Calu3 (cell line): ENCODE results near the gene PCDH9. TPM values are rescaled to one million over a fixed set of nuclear protein-coding genes. Genes with fewer than 3 reads are reported as not detected.

Experiments used
- BruUV-seq: library from RNA; stranded (reverse); fragments of 400-500 nt; replicated peaks from 2 replicates; lab custom pipeline; 2021; lab: Mats Ljungman, UMichigan
- CTCF ChIA-PET: fragments of 300-600 bp; sonication (Branson Sonifier 250); formaldehyde crosslinking; loops from one replicate; lab custom pipeline; 2022; ENCODE audit warnings: antibody characterized with exemption; lab: Charles Lee
- DNase-seq: peaks from one replicate; pipeline ENCODE4 v3.0.0; 2022
- H3K27ac Mint-ChIP-seq: one replicate; pipeline ENCODE4 v1.8.0; 2022; ENCODE audit warnings: mixed read lengths; ENCODE audit not compliant: unreplicated experiment
- H3K27me3 Mint-ChIP-seq: one replicate; pipeline ENCODE4 v1.8.0; 2022; ENCODE audit warnings: mixed read lengths; ENCODE audit not compliant: unreplicated experiment
- H3K36me3 Mint-ChIP-seq: one replicate; pipeline ENCODE4 v1.8.0; 2022; ENCODE audit warnings: mild to moderate bottlenecking, moderate library complexity, mixed read lengths; ENCODE audit not compliant: insufficient read depth, unreplicated experiment
- H3K4me1 Mint-ChIP-seq: one replicate; pipeline ENCODE4 v1.8.0; 2022; ENCODE audit warnings: mild to moderate bottlenecking, low read depth, mixed read lengths; ENCODE audit not compliant: unreplicated experiment
- H3K4me3 Mint-ChIP-seq: one replicate; pipeline ENCODE4 v1.8.0; 2022; ENCODE audit warnings: mild to moderate bottlenecking, low read depth, moderate library complexity, mixed read lengths; ENCODE audit not compliant: unreplicated experiment
- H3K9me3 Mint-ChIP-seq: one replicate; pipeline ENCODE4 v1.8.0; 2022; ENCODE audit warnings: low read depth, mixed read lengths; ENCODE audit not compliant: unreplicated experiment
- intact Hi-C: fragments of 100-400 bp; cut with micrococcal nuclease; formaldehyde crosslinking; loops from one replicate; pipeline ENCODE4 v1.10.0; 2022; ENCODE audit not compliant: unreplicated experiment
- total RNA-seq: library from RNA; stranded (reverse); gene quantifications from 2 replicates; pipeline ENCODE4 v1.2.3, GENCODE V29; 2022
- TF ChIP-seq, protein P1 (sequence below): fragments of 200-600 bp; IDR thresholded peaks from one replicate; pipeline ENCODE4 v1.8.0; 2022; ENCODE audit warnings: antibody characterized with exemption; ENCODE audit not compliant: unreplicated experiment

PCDH9 gene
- total RNA-seq, 1 experiment from 2014 or later: 1.3 TPM

DNA sequence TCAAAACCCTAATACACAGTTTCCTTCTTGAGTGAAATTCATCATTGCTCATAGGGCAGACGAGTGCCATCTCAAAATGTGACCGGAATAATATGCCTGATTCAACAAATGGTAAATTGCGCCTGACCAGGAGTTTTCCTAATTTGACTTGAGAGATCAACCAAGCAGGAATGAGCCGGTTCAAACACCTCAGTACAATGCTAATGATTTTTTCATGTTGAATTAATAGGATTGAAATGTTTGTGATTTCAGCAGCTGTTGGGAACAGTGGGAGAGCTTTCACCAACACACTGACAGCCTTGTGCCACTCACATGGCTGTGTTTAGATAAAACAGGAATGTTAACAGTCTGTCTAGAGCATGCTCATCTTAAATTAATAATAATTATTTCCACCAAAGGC lies 484.8 kb downstream of the PCDH9 start:
- BruUV-seq: no TSS peak
- H3K36me3 Mint-ChIP-seq: no peaks in the 10 kb centered on the region
- no peak overlapping the region for H3K27ac Mint-ChIP-seq
- H3K4me3 Mint-ChIP-seq: no peak overlapping the region
- TF ChIP-seq, protein P1, sequence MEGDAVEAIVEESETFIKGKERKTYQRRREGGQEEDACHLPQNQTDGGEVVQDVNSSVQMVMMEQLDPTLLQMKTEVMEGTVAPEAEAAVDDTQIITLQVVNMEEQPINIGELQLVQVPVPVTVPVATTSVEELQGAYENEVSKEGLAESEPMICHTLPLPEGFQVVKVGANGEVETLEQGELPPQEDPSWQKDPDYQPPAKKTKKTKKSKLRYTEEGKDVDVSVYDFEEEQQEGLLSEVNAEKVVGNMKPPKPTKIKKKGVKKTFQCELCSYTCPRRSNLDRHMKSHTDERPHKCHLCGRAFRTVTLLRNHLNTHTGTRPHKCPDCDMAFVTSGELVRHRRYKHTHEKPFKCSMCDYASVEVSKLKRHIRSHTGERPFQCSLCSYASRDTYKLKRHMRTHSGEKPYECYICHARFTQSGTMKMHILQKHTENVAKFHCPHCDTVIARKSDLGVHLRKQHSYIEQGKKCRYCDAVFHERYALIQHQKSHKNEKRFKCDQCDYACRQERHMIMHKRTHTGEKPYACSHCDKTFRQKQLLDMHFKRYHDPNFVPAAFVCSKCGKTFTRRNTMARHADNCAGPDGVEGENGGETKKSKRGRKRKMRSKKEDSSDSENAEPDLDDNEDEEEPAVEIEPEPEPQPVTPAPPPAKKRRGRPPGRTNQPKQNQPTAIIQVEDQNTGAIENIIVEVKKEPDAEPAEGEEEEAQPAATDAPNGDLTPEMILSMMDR: no peak
- CTCF ChIA-PET: no interaction called here
- no peaks in the 10 kb centered on the region for H3K27me3 Mint-ChIP-seq
- intact Hi-C loops: no loop called here
- no peaks in the 10 kb centered on the region for H3K4me1 Mint-ChIP-seq
- DNase-seq: no peak
- H3K9me3 Mint-ChIP-seq: no peaks in the 10 kb centered on the region

DNA sequence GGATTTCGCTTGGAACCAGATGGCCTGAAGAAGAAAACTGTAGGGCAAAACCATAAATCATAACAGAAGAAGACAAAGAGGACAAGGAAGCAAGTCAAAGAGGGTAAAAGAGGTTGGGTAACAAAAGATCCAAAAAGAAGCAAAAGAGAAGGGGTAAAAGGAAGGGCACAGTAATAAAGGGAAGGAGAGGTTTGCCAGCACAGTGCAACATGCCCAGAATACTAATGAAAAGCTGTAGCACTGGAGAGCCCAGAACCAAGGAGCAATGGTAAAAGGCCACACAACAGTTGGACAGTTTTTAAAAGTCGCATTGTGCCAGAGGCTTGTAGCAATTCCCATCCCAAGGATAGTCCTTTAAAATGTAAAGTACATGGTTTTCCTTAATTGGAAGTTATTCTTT lies 506.6 kb downstream of the PCDH9 start:
- CTCF ChIA-PET: no interaction called here
- intact Hi-C loops: no loop called here
- no peaks in the 10 kb centered on the region for H3K27me3 Mint-ChIP-seq
- H3K4me1 Mint-ChIP-seq: no peaks in the 10 kb centered on the region
- no peak for DNase-seq
- no TSS peak for BruUV-seq
- H3K9me3 Mint-ChIP-seq: no peaks in the 10 kb centered on the region
- H3K4me3 Mint-ChIP-seq: no peak overlapping the region
- TF ChIP-seq, protein P1: no peak
- H3K36me3 Mint-ChIP-seq: no peaks in the 10 kb centered on the region
- H3K27ac Mint-ChIP-seq: no peak overlapping the region

DNA sequence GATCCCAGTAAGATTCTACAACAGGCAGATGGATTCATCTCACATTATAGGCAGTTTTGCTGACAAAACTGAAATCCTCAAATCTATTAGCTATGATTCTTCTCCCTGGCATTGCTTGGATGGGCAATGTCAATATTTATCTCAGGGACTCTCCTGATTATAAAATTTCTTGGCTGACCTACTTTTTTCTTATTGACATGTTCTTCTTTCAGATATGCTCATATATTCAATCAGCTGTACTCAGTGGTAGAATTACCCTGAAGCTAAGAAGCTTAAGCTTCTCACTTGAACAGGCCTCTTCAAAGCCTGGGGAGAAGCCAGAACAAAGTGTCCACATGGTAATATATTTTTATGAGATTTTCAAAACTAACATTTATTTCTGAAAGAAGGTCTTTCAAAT lies 513.6 kb downstream of the PCDH9 start:
- no peak for DNase-seq
- no TSS peak for BruUV-seq
- intact Hi-C loops: no loop called here
- TF ChIP-seq, protein P1: no peak
- H3K27ac Mint-ChIP-seq: no peak overlapping the region
- H3K4me3 Mint-ChIP-seq: no peak overlapping the region
- no peaks in the 10 kb centered on the region for H3K9me3 Mint-ChIP-seq
- H3K36me3 Mint-ChIP-seq: no peaks in the 10 kb centered on the region
- CTCF ChIA-PET: no interaction called here
- H3K4me1 Mint-ChIP-seq: no peaks in the 10 kb centered on the region
- H3K27me3 Mint-ChIP-seq: no peaks in the 10 kb centered on the region

DNA sequence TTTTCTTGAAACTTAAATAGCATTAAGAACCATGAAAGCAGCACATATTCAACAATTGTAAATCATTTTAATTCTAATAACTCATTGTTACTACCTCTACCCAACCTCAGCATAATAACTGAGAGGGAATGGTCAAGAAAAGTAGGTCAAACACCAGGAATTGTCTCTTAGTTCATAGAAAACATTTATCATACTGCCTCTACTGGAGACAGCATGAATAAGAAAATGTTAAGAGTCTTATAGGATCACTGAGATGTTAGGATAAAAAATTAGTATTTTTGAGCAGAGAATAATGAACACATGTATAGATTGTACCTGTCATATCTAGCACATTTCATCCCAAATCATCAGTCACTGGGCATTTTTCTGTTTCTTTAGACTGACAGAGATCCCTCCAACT lies 515.3 kb downstream of the PCDH9 start:
- no peaks in the 10 kb centered on the region for H3K9me3 Mint-ChIP-seq
- TF ChIP-seq, protein P1: no peak
- no peaks in the 10 kb centered on the region for H3K36me3 Mint-ChIP-seq
- no peak overlapping the region for H3K27ac Mint-ChIP-seq
- DNase-seq: no peak
- H3K4me1 Mint-ChIP-seq: no peaks in the 10 kb centered on the region
- intact Hi-C loops: no loop called here
- no peak overlapping the region for H3K4me3 Mint-ChIP-seq
- BruUV-seq: no TSS peak
- H3K27me3 Mint-ChIP-seq: no peaks in the 10 kb centered on the region
- CTCF ChIA-PET: no interaction called here
